Smooth muscle cell (in vitro differentiated cells): ENCODE measurements around the gene MYBPHL. TPM values are rescaled to one million over a fixed set of nuclear protein-coding genes. Genes with fewer than 3 reads are reported as not detected.
A peak's percentile ranks its signal among the peaks of the same experiment; 100 is the strongest.

Source experiments
- DNase-seq: peaks from one replicate; lab custom pipeline; 2025; ENCODE audit not compliant: unreplicated experiment; lab: John Stamatoyannopoulos, UW
- H2AFZ ChIP-seq: fragments of 200-600 bp; sonication (generic); 2 replicates; pipeline ENCODE4 v1.6.0; 2016; ENCODE audit warnings: antibody characterized with exemption, low read depth, mild to moderate bottlenecking
- H3F3A ChIP-seq: fragments of 200-600 bp; sonication (generic); 2 replicates; pipeline ENCODE4 v1.6.0; 2017; ENCODE audit warnings: antibody characterized with exemption, low read depth
- H3K27ac ChIP-seq: fragments of 200-600 bp; sonication (generic); 2 replicates; pipeline ENCODE4 v1.5.1; 2016; ENCODE audit warnings: low read depth, mild to moderate bottlenecking
- H3K27me3 ChIP-seq: fragments of 200-600 bp; sonication (generic); 2 replicates; pipeline ENCODE4 v1.6.1; 2016; ENCODE audit warnings: low read depth, mild to moderate bottlenecking
- H3K36me3 ChIP-seq: fragments of 200-600 bp; sonication (generic); 2 replicates; pipeline ENCODE4 v1.5.1; 2016; ENCODE audit warnings: low read depth
- H3K4me1 ChIP-seq: fragments of 200-600 bp; sonication (generic); 2 replicates; pipeline ENCODE4 v1.5.1; 2016; ENCODE audit warnings: low read depth
- H3K4me2 ChIP-seq: fragments of 200-600 bp; sonication (generic); 2 replicates; pipeline ENCODE4 v1.6.0; 2016; ENCODE audit warnings: mild to moderate bottlenecking
- H3K4me3 ChIP-seq: fragments of 200-600 bp; sonication (generic); 2 replicates; pipeline ENCODE4 v1.5.1; 2016; ENCODE audit warnings: mild to moderate bottlenecking
- H3K79me2 ChIP-seq: fragments of 200-600 bp; sonication (generic); 2 replicates; pipeline ENCODE4 v1.6.0; 2016; ENCODE audit warnings: low read depth, mild to moderate bottlenecking
- H3K9ac ChIP-seq: fragments of 200-600 bp; sonication (generic); 2 replicates; pipeline ENCODE4 v1.6.0; 2016; ENCODE audit warnings: low read depth
- H3K9me3 ChIP-seq: fragments of 200-600 bp; sonication (generic); replicated peaks from 2 replicates; pipeline ENCODE4 v1.5.1; 2016; ENCODE audit warnings: low read depth
- H4K20me1 ChIP-seq: fragments of 200-600 bp; sonication (generic); 2 replicates; pipeline ENCODE4 v1.6.0; 2016; ENCODE audit warnings: low read depth
- CTCF ChIP-seq: fragments of 200-600 bp; sonication (generic); IDR thresholded peaks from 2 replicates; pipeline ENCODE4 v1.5.1; 2017; ENCODE audit warnings: borderline replicate concordance, mild to moderate bottlenecking, antibody characterized with exemption; ENCODE audit not compliant: insufficient read depth, poor library complexity, severe bottlenecking
- WGBS: methylation state at CpG from one replicate; pipeline ENCODE4 v1.1.7; 2016; ENCODE audit warnings: low lambda C conversion rate; 5-methylcytosine and 5-hydroxymethylcytosine counted together
- polyA plus RNA-seq: library from polyadenylated mRNA; unstranded; fragments of >200 nt; fragmentation: Nextera tagmentation; extraction: Ambion mirVana; gene quantifications from 2 replicates; pipeline ENCODE4 v1.2.1, GENCODE V29; 2016
- total RNA-seq: library from RNA; depleted of rRNA; stranded (reverse); fragments of >200 nt; gene quantifications from 2 replicates; pipeline ENCODE4 v1.2.3, GENCODE V29; 2014

Gene MYBPHL
- total and polyA plus RNA-seq, 2 experiments from 2014 or later: not detected

GRCh38 chr1:109248797-109249629 lies 57.8 kb downstream of the MYBPHL start, which contains the start of gene CELSR2:
TSS of gene CELSR2 (plus strand) at chr1:109249539. CDS start at chr1:109250080, 541 bp downstream.
- Histone ChIP-seq H3K36me3 (no peaks in the 10 kb centered on the region), H2AFZ (peak within 1 kb of the TSS; percentile 32), H3F3A (no peaks in the 10 kb centered on the region), H3K9ac (no peak within 1 kb of the TSS), H3K27ac (no peak within 1 kb of the TSS), H4K20me1 (no peaks in the 10 kb centered on the region), H3K4me1 (peaks cover 8% of the 10 kb centered on the region), H3K27me3 (peaks cover 5% of the 10 kb centered on the region), H3K79me2 (no peaks in the 10 kb centered on the region), H3K4me3 (peak within 1 kb of the TSS; percentile 56), H3K9me3 (no peaks in the 10 kb centered on the region), H3K4me2 (peak within 1 kb of the TSS; percentile 91)
- WGBS: 12% methylated on average over 34 of the region's 49 CpGs
- no peak for TF ChIP-seq CTCF
- no peak for DNase-seq

GRCh38 chr1:109248444-109248796 lies 58.4 kb downstream of the MYBPHL start:
- Histone ChIP-seq H2AFZ (no peak overlapping the region), H3K79me2 (no peaks in the 10 kb centered on the region), H3K36me3 (no peaks in the 10 kb centered on the region), H3K27ac (no peak overlapping the region), H3K4me2 (no peak overlapping the region), H3F3A (no peaks in the 10 kb centered on the region), H3K27me3 (peaks cover 5% of the 10 kb centered on the region), H3K9me3 (no peaks in the 10 kb centered on the region), H3K9ac (no peak overlapping the region), H3K4me1 (peaks cover 2% of the 10 kb centered on the region), H4K20me1 (no peaks in the 10 kb centered on the region), H3K4me3 (no peak overlapping the region)
- WGBS: 92% methylated on average over 7 of the region's 7 CpGs
- no peak for DNase-seq
- TF ChIP-seq CTCF: no peak

- no peaks in the 10 kb centered on the region for H3K79me2 ChIP-seq
- no peaks in the 10 kb centered on the region for H3F3A ChIP-seq
- H3K4me3 ChIP-seq: no peak overlapping the region
- 85% methylated on average over 8 of the region's 8 CpGs for WGBS
- H4K20me1 ChIP-seq: no peaks in the 10 kb centered on the region
- peaks cover 5% of the 10 kb centered on the region for H3K27me3 ChIP-seq
- no peak overlapping the region for H2AFZ ChIP-seq
- H3K4me1 ChIP-seq: no peaks in the 10 kb centered on the region
- no peaks in the 10 kb centered on the region for H3K36me3 ChIP-seq
- H3K9ac ChIP-seq: no peak overlapping the region
- no peak for DNase-seq
- H3K4me2 ChIP-seq: no peak overlapping the region
- TF ChIP-seq CTCF: no peak
- no peak overlapping the region for H3K27ac ChIP-seq
- no peaks in the 10 kb centered on the region for H3K9me3 ChIP-seq
Measured at GRCh38 chr1:109247401-109248365, 59.1 kb downstream of the MYBPHL start.
